ENCODE measurements around the gene AIM2. TPM values are rescaled to one million over a fixed set of nuclear protein-coding genes. Genes with fewer than 3 reads are reported as not detected.

Gene AIM2
- polyA plus RNA-seq, 1 donor (not counting 4 experiments of a cell fraction or from before 2014, with no cell fraction given) = 0.33 TPM

- FAIRE-seq = peak; percentile 99
- peak overlapping the region; percentile 0 for H3K9ac ChIP-seq (ENCODE audit: control insufficient read depth, extremely low read depth, insufficient read depth, low read length)
- peak overlapping the region; percentile 1 for H3K4me2 ChIP-seq (ENCODE audit: control insufficient read depth, extremely low read depth, insufficient read depth, low read depth, low read length)
- no peak for DNase-seq (ENCODE audit: low read depth, low spot score)
- peaks cover 71% of the 10 kb centered on the region for H3K79me2 ChIP-seq (ENCODE audit: control insufficient read depth, insufficient read depth, low read length)
- no peak overlapping the region for H2AFZ ChIP-seq (ENCODE audit: control insufficient read depth, low read length)
- dilution Hi-C loops (cut with MboI; ENCODE audit: extremely low pct_ligation_motif_present, low sequenced_read_pairs) = no loop called here
- H3K9me3 ChIP-seq (ENCODE audit: control insufficient read depth, low read depth, low read length) = peaks cover 2% of the 10 kb centered on the region
- no peaks in the 10 kb centered on the region for H4K20me1 ChIP-seq (ENCODE audit: control insufficient read depth, extremely low read depth, insufficient read depth, low read length)
- TF ChIP-seq CTCF (optimal IDR thresholded peaks at IDR 0.05 in 1 of 3, IDR thresholded peaks at IDR 0.05 in 1 of 3, conservative IDR thresholded peaks at IDR 0.05 in 1 of 3; ENCODE audit: extremely low read depth in 1 of 3, insufficient read depth in 2 of 3, low read length in 3 of 3) (no peak), EZH2 (IDR thresholded peaks at IDR 0.05; ENCODE audit: low read length) (no peak)
- H3K4me1 ChIP-seq (ENCODE audit: control insufficient read depth, extremely low read depth, insufficient read depth, low read length) = peaks cover 31% of the 10 kb centered on the region
- no peak overlapping the region for H3K4me3 ChIP-seq (ENCODE audit: control insufficient read depth in 2 of 3, extremely low read depth in 1 of 3, insufficient read depth in 2 of 3, low read depth in 1 of 3, low read length in 3 of 3)
- no peaks in the 10 kb centered on the region for H3K27me3 ChIP-seq (ENCODE audit: control insufficient read depth, extremely low read depth, insufficient read depth, low read length)
- no peaks in the 10 kb centered on the region for H3K9me1 ChIP-seq (ENCODE audit: control insufficient read depth, extremely low read depth, insufficient read depth, low read length)
- peaks cover 12 to 49% of the 10 kb centered on the region in 2 experiments for H3K36me3 ChIP-seq (ENCODE audit: control insufficient read depth in 2 of 2, extremely low read depth in 1 of 2, insufficient read depth in 2 of 2, low read length in 2 of 2)
- peak overlapping the region; percentile 56 for H3K27ac ChIP-seq (ENCODE audit: control insufficient read depth, insufficient read depth, low read length)
Observed at GRCh38 chr1:159015440-159015909, 61.1 kb downstream of the AIM2 start.

GRCh38 chr1:159014851-159015250, 61.7 kb downstream of the AIM2 start:
- FAIRE-seq = no peak
- no peak overlapping the region for H2AFZ ChIP-seq (ENCODE audit: control insufficient read depth, low read length)
- H3K4me3 ChIP-seq (ENCODE audit: control insufficient read depth in 2 of 3, extremely low read depth in 1 of 3, insufficient read depth in 2 of 3, low read depth in 1 of 3, low read length in 3 of 3) = no peak overlapping the region
- peaks cover 10 to 44% of the 10 kb centered on the region in 2 experiments for H3K36me3 ChIP-seq (ENCODE audit: control insufficient read depth in 2 of 2, extremely low read depth in 1 of 2, insufficient read depth in 2 of 2, low read length in 2 of 2)
- H4K20me1 ChIP-seq (ENCODE audit: control insufficient read depth, extremely low read depth, insufficient read depth, low read length) = no peaks in the 10 kb centered on the region
- TF ChIP-seq CTCF (optimal IDR thresholded peaks at IDR 0.05 in 1 of 3, IDR thresholded peaks at IDR 0.05 in 1 of 3, conservative IDR thresholded peaks at IDR 0.05 in 1 of 3; ENCODE audit: extremely low read depth in 1 of 3, insufficient read depth in 2 of 3, low read length in 3 of 3) = no peak
- TF ChIP-seq EZH2 (IDR thresholded peaks at IDR 0.05; ENCODE audit: low read length) = no peak
- no peak for DNase-seq (ENCODE audit: low read depth, low spot score)
- H3K79me2 ChIP-seq (ENCODE audit: control insufficient read depth, insufficient read depth, low read length) = peaks cover 74% of the 10 kb centered on the region
- peak overlapping the region; percentile 31 for H3K4me2 ChIP-seq (ENCODE audit: control insufficient read depth, extremely low read depth, insufficient read depth, low read depth, low read length)
- peaks cover 2% of the 10 kb centered on the region for H3K9me3 ChIP-seq (ENCODE audit: control insufficient read depth, low read depth, low read length)
- no peak overlapping the region for H3K9ac ChIP-seq (ENCODE audit: control insufficient read depth, extremely low read depth, insufficient read depth, low read length)
- H3K27ac ChIP-seq (ENCODE audit: control insufficient read depth, insufficient read depth, low read length) = peak overlapping the region; percentile 56
- H3K4me1 ChIP-seq (ENCODE audit: control insufficient read depth, extremely low read depth, insufficient read depth, low read length) = peaks cover 31% of the 10 kb centered on the region
- dilution Hi-C loops (cut with MboI; ENCODE audit: extremely low pct_ligation_motif_present, low sequenced_read_pairs) = no loop called here
- H3K27me3 ChIP-seq (ENCODE audit: control insufficient read depth, extremely low read depth, insufficient read depth, low read length) = no peaks in the 10 kb centered on the region
- H3K9me1 ChIP-seq (ENCODE audit: control insufficient read depth, extremely low read depth, insufficient read depth, low read length) = no peaks in the 10 kb centered on the region
